Effector memory CD4-positive, alpha-beta T cell (primary cell): ENCODE data around the gene ZNF699.
"Not testable (repeated sequence)": the region's sequence is repeated elsewhere in the genome, so short reads cannot be mapped to it uniquely, and the experiment has no call there.

Experiments
- DNase-seq, 3 donors: peaks; one replicate each; pipeline ENCODE4 v3.0.0-alpha.2; 2020
- H3K27ac ChIP-seq: 2 replicates; pipeline ENCODE4 v1.7.0; 2013; ENCODE audit warnings: mild to moderate bottlenecking, low read length, moderate library complexity; ENCODE audit not compliant: insufficient read depth, poor library complexity, severe bottlenecking
- H3K27me3 ChIP-seq: replicated peaks from 2 replicates; pipeline ENCODE4 v1.7.0; 2013; ENCODE audit warnings: mild to moderate bottlenecking, low read length; ENCODE audit not compliant: insufficient read depth, control insufficient read depth, poor library complexity, severe bottlenecking
- H3K36me3 ChIP-seq: 2 replicates; pipeline ENCODE4 v1.7.0; 2013; ENCODE audit warnings: mild to moderate bottlenecking, low read length, moderate library complexity; ENCODE audit not compliant: control insufficient read depth, insufficient read depth
- H3K4me1 ChIP-seq: 2 replicates; pipeline ENCODE4 v1.7.0; 2013; ENCODE audit warnings: low read length, mild to moderate bottlenecking; ENCODE audit not compliant: control insufficient read depth, insufficient read depth, poor library complexity, severe bottlenecking
- H3K4me3 ChIP-seq: 2 replicates; pipeline ENCODE4 v1.7.0; 2013; ENCODE audit warnings: low read length, low read depth, mild to moderate bottlenecking; ENCODE audit not compliant: insufficient read depth, poor library complexity, severe bottlenecking
- H3K9me3 ChIP-seq: 2 replicates; pipeline ENCODE4 v1.7.0; 2013; ENCODE audit warnings: mild to moderate bottlenecking, low read length, moderate library complexity; ENCODE audit not compliant: control insufficient read depth

Gene ZNF699

GRCh38 chr19:9295411-9295849 is 14.2 kb downstream of the ZNF699 start:
- Histone ChIP-seq H3K27ac (no peak overlapping the region), H3K9me3 (peaks cover 51% of the 10 kb centered on the region), H3K36me3 (peaks cover 64% of the 10 kb centered on the region), H3K4me3 (no peak overlapping the region), H3K27me3 (no peaks in the 10 kb centered on the region), H3K4me1 (no peaks in the 10 kb centered on the region)
- no peak for DNase-seq

DNA sequence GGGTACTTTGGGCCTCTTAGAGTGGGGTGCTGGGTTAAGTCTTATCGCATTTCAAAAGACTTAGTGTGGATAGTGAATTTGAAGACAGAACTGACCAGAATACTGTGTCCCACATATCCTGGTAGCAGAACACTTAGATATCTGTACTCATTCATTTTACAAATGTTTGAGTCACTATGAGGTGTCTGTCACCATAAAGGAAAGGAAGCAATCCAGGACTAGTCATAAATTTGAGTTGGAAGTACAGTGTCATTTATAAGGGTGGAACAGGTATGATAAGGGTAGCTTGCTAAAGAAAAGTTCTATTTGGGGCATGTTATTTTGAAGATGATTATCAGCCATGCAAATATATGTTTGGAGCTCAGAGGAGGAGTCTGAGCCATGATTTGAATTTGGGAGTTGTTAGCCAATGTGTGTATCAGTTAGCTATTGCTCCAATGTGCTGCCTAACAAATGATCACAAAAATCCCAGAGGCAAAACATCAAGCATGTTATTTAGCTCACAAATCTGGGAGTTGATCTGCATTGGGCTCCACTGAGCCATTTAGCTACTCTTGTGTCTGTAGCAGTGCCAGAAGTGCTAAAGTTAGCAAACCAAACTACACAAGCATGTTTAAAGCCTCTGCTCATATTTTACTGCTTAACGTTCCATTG is 20.3 kb downstream of the ZNF699 start:
- peaks cover 12% of the 10 kb centered on the region for H3K36me3 ChIP-seq
- DNase-seq, result no peak
- peaks cover 32% of the 10 kb centered on the region for H3K9me3 ChIP-seq
- no peaks in the 10 kb centered on the region for H3K27me3 ChIP-seq
- H3K4me3 ChIP-seq, result no peak overlapping the region
- H3K27ac ChIP-seq, result no peak overlapping the region
- no peaks in the 10 kb centered on the region for H3K4me1 ChIP-seq

- H3K9me3 ChIP-seq, H3K36me3 ChIP-seq, H3K4me1 ChIP-seq, H3K27me3 ChIP-seq, H3K27ac ChIP-seq, DNase-seq, H3K4me3 ChIP-seq: not testable (repeated sequence)
Observed at GRCh38 chr19:9283485-9283884, 26.2 kb downstream of the ZNF699 start.

DNA sequence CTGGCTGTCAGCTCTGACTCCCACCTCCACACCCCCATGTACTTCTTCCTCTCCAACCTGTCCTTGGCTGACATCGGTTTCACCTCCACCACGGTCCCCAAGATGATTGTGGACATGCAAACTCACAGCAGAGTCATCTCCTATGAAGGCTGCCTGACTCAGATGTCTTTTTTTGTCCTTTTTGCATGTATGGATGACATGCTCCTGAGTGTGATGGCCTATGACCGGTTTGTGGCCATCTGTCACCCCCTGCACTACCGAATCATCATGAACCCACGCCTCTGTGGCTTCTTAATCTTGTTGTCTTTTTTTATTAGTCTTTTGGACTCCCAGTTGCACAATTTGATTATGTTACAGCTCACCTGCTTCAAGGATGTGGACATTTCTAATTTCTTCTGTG is 58.4 kb downstream of the ZNF699 start:
- no peaks in the 10 kb centered on the region for H3K4me1 ChIP-seq
- H3K27me3 ChIP-seq, result no peaks in the 10 kb centered on the region
- H3K4me3 ChIP-seq, result no peak overlapping the region
- no peaks in the 10 kb centered on the region for H3K9me3 ChIP-seq
- no peak overlapping the region for H3K27ac ChIP-seq
- no peaks in the 10 kb centered on the region for H3K36me3 ChIP-seq
- DNase-seq, result no peak

DNA sequence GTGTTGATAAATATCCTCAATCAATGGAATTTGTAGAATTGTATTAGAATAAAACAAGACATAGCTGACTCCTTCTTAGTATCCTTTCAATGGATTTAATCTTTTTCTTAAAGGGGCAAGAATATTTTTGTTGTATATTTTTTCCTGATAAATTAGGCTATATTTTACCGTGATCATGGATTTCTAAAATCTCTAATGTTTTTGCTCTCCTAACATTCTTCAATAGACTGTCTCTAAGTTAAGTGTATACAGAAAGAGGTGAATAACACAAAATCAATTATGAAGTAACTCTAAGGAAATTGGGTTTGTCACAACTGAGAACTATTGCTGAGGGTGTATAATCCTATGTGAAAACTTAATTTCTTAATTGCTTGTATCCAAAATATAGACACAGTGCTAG is 59.0 kb downstream of the ZNF699 start, which contains the start of gene OR7E24:
TSS of gene OR7E24 (plus strand) at position 301 of the 400 bp plus-strand sequence. CDS start 114 bp downstream, outside the sequence.
- H3K27ac ChIP-seq, result no peak within 1 kb of the TSS
- H3K9me3 ChIP-seq, result no peaks in the 10 kb centered on the region
- H3K4me1 ChIP-seq, result no peaks in the 10 kb centered on the region
- no peak for DNase-seq
- no peaks in the 10 kb centered on the region for H3K27me3 ChIP-seq
- no peak within 1 kb of the TSS for H3K4me3 ChIP-seq
- H3K36me3 ChIP-seq, result no peaks in the 10 kb centered on the region
